ENCODE data around the gene GOLGA8N. TPM values are rescaled to one million over a fixed set of nuclear protein-coding genes. Genes with fewer than 3 reads are reported as not detected.

Gene GOLGA8N
- total RNA-seq, 1 donor from 2014 or later = 3.0 TPM

- Mint-ChIP-seq H3K4me1 (ENCODE audit: low read depth, unreplicated experiment) (peaks cover 2% of the 10 kb centered on the region), H3K4me3 (ENCODE audit: unreplicated experiment) (no peak overlapping the region), H3K27me3 (ENCODE audit: low read depth, unreplicated experiment) (no peaks in the 10 kb centered on the region), H3K27ac (ENCODE audit: unreplicated experiment) (no peak overlapping the region), H3K9me3 (ENCODE audit: unreplicated experiment) (no peaks in the 10 kb centered on the region), H3K36me3 (ENCODE audit: low read depth, unreplicated experiment) (peaks cover 2% of the 10 kb centered on the region)
- Histone ChIP-seq H3K9ac (ENCODE audit: low read length) (no peak overlapping the region), H4K20me1 (ENCODE audit: insufficient read depth, low read length) (no peaks in the 10 kb centered on the region), H3K9me3 (ENCODE audit: insufficient read depth, low read depth, low read length) (no peaks in the 10 kb centered on the region), H3K79me2 (ENCODE audit: insufficient read depth, low read length) (peaks cover 5% of the 10 kb centered on the region), H2AFZ (ENCODE audit: low read depth, low read length) (no peak overlapping the region), H3K4me1 (ENCODE audit: insufficient read depth, low read length) (peaks cover 4% of the 10 kb centered on the region), H3K4me2 (ENCODE audit: low read length) (no peak overlapping the region), H3K27ac (ENCODE audit: low read depth, low read length) (no peak overlapping the region), H3K4me3 (ENCODE audit: insufficient read depth, low read depth, low read length) (no peak overlapping the region), H3K27me3 (ENCODE audit: insufficient read depth, low read length) (no peaks in the 10 kb centered on the region), H3K36me3 (ENCODE audit: insufficient read depth, low read length) (peaks cover 24% of the 10 kb centered on the region)
- TF ChIP-seq EZH2 (IDR thresholded peaks at IDR 0.05; ENCODE audit: insufficient read depth, low read length) (no peak), CTCF (IDR thresholded peaks at IDR 0.05; ENCODE audit: insufficient read depth, low read depth, low read length) (no peak)
- FAIRE-seq (no peak), DNase-seq (ENCODE audit: low read depth) (no peak)
Measured at GRCh38 chr15:32637704-32638103, 44.4 kb downstream of the GOLGA8N start.

GRCh38 chr15:32641517-32642059 lies 48.3 kb downstream of the GOLGA8N start, which contains the start of gene SCG5:
SCG5 (plus strand) TSS chr15:32641710; CDS start chr15:32643593, 1,883 bp downstream.
- Mint-ChIP-seq H3K4me1 (ENCODE audit: low read depth, unreplicated experiment) (peaks cover 7% of the 10 kb centered on the region), H3K4me3 (ENCODE audit: unreplicated experiment) (peak within 1 kb of the TSS; percentile 79), H3K27ac (ENCODE audit: unreplicated experiment) (no peak within 1 kb of the TSS), H3K27me3 (ENCODE audit: low read depth, unreplicated experiment) (no peaks in the 10 kb centered on the region), H3K36me3 (ENCODE audit: low read depth, unreplicated experiment) (peaks cover 2% of the 10 kb centered on the region), H3K9me3 (ENCODE audit: unreplicated experiment) (no peaks in the 10 kb centered on the region)
- H3K9me3 ChIP-seq (ENCODE audit: insufficient read depth, low read depth, low read length) = no peaks in the 10 kb centered on the region
- no peak for FAIRE-seq
- no peaks in the 10 kb centered on the region for H3K79me2 ChIP-seq (ENCODE audit: insufficient read depth, low read length)
- peak within 1 kb of the TSS; percentile 61 for H2AFZ ChIP-seq (ENCODE audit: low read depth, low read length)
- H3K4me3 ChIP-seq (ENCODE audit: insufficient read depth, low read depth, low read length) = peak within 1 kb of the TSS; percentile 24
- peaks cover 4% of the 10 kb centered on the region for H3K36me3 ChIP-seq (ENCODE audit: insufficient read depth, low read length)
- TF ChIP-seq EZH2 (IDR thresholded peaks at IDR 0.05; ENCODE audit: insufficient read depth, low read length) = no peak
- no peak for TF ChIP-seq CTCF (IDR thresholded peaks at IDR 0.05; ENCODE audit: insufficient read depth, low read depth, low read length)
- peak within 1 kb of the TSS; percentile 61 for H3K9ac ChIP-seq (ENCODE audit: low read length)
- H3K4me1 ChIP-seq (ENCODE audit: insufficient read depth, low read length) = peaks cover 4% of the 10 kb centered on the region
- H3K27me3 ChIP-seq (ENCODE audit: insufficient read depth, low read length) = no peaks in the 10 kb centered on the region
- peak within 1 kb of the TSS; percentile 80 for H3K4me2 ChIP-seq (ENCODE audit: low read length)
- H3K27ac ChIP-seq (ENCODE audit: low read depth, low read length) = peak within 1 kb of the TSS; percentile 14
- peak; percentile 47 for DNase-seq (ENCODE audit: low read depth)
- no peaks in the 10 kb centered on the region for H4K20me1 ChIP-seq (ENCODE audit: insufficient read depth, low read length)

GRCh38 chr15:32642667-32643435 lies 49.6 kb downstream of the GOLGA8N start:
- no peak for TF ChIP-seq EZH2 (IDR thresholded peaks at IDR 0.05; ENCODE audit: insufficient read depth, low read length)
- no peak for TF ChIP-seq CTCF (IDR thresholded peaks at IDR 0.05; ENCODE audit: insufficient read depth, low read depth, low read length)
- Mint-ChIP-seq H3K4me3 (ENCODE audit: unreplicated experiment) (peak overlapping the region; percentile 45), H3K27ac (ENCODE audit: unreplicated experiment) (no peak overlapping the region), H3K36me3 (ENCODE audit: low read depth, unreplicated experiment) (no peaks in the 10 kb centered on the region), H3K27me3 (ENCODE audit: low read depth, unreplicated experiment) (no peaks in the 10 kb centered on the region), H3K9me3 (ENCODE audit: unreplicated experiment) (no peaks in the 10 kb centered on the region), H3K4me1 (ENCODE audit: low read depth, unreplicated experiment) (peaks cover 7% of the 10 kb centered on the region)
- Histone ChIP-seq H3K36me3 (ENCODE audit: insufficient read depth, low read length) (peaks cover 3% of the 10 kb centered on the region), H4K20me1 (ENCODE audit: insufficient read depth, low read length) (no peaks in the 10 kb centered on the region), H3K4me3 (ENCODE audit: insufficient read depth, low read depth, low read length) (no peak overlapping the region), H2AFZ (ENCODE audit: low read depth, low read length) (no peak overlapping the region), H3K79me2 (ENCODE audit: insufficient read depth, low read length) (no peaks in the 10 kb centered on the region), H3K27ac (ENCODE audit: low read depth, low read length) (no peak overlapping the region), H3K9ac (ENCODE audit: low read length) (no peak overlapping the region), H3K4me2 (ENCODE audit: low read length) (peak overlapping the region; percentile 6), H3K9me3 (ENCODE audit: insufficient read depth, low read depth, low read length) (no peaks in the 10 kb centered on the region), H3K27me3 (ENCODE audit: insufficient read depth, low read length) (no peaks in the 10 kb centered on the region), H3K4me1 (ENCODE audit: insufficient read depth, low read length) (peaks cover 4% of the 10 kb centered on the region)
- FAIRE-seq (no peak), DNase-seq (ENCODE audit: low read depth) (no peak)

Data from astrocyte (in vitro differentiated cells and primary cell).